Measurements from ENCODE around the gene M1AP.

Gene M1AP

DNA sequence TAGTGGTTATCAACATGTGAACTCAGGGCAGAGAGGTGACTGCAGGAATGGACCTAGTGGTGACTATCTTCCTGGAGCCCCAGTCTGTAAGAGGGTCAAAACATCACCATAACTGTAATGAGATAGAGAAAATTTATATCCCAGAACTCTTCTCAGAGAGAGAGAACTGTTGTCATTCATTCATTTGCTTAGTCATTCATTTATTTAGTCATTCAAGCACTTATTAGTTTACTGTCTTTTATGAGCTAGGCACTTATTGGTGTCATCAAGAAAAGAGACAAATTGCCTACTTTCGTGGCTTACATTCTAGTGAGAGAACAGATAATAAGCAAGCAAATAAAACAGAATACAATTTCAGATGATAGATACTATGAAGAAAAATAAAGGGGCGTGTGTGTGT is 59.5 kb downstream of the M1AP start:
- DNase-seq, result no peak

DNA sequence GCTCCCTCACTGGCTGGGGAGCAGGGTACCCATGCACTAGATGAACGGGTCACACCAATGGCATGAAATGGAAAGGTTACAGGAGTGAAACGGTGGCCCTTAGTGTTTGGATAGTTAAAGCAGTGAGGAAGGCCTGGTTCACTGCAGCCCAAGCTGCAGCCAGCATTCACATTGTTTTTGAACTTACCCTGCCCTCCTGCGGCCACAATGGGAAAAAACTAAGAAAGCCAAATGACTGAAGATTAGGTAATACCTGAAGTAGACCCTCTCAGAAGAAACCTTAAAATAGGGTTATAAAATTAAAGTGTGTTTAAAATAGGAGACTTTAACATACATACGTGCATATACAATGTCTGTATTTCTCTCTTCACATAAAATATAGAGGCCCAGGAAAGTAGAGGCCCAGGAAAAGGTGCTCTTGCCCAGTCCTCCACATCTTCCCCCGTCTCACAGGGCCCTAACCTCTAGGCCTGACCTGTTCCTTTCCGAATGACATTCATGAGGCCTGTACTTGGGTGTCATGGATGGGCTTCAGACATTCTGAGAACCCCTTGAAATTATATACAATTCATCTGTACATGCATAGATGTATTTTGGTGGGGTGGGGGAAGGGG is 60.4 kb downstream of the M1AP start:
- peak; percentile 40 to 65 for DNase-seq

DNA sequence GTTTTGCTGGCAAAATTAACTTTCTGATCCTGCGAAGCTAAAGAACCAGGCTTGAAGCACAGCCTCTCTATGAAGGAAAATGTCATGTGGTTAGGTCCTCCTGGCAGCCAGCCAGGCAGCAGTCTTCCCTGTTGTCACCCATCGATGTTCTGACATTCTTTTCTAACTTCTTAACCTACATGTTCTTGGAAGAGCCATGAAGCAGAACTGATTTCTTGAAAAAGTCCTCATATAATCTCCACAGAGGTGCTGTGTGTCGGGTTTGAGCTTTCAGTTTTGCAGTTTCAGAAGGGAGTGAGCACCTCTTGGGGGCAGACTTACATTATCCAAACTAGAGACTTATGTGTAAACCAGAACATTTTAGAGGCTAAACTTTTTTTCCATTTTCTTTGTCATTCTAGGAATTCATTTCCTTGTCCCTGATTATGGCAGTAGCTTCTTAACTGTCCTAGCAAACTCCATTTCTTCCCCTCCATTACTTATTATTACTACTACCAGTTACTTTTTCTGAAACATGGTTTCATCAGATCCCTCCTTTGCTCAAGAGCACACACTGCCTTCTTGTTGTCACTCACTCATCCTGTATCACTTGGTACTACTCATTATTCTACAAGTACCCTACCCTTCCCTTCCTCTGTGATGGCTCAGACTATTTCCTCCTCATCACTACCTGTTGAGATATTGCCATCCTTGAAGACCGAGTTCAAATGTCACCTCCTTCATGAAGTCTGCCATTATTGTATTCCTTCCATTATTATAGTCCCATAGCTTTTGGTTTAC is 62.5 kb downstream of the M1AP start:
- no peak for DNase-seq

DNA sequence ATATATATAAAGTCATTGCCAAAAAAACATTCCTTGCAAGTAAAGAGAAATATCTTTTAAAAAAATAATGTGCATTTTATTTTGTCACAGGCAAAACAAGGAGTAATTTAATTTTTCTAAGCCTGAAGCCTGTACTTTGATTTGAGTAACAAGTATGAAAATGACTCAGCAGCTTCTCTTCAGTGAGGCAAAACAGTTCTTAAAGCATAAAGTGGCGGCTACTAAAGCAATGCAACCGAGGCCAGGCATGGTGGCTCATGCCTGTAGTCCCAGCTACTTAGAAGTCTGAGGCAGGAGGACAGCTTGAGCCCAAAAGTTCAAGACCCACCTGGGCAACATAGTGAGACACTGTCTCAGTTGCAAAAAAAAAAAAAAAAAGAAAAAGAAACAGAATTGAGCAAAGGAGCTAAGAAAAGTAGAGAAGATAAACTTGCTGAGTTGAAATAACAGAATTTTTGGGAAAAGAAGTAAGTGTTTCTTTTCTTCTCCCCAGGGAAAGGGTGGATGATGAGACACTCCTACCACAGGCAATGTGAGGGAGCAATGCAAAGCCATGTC is 64.0 kb downstream of the M1AP start:
- DNase-seq, result no peak

DNA sequence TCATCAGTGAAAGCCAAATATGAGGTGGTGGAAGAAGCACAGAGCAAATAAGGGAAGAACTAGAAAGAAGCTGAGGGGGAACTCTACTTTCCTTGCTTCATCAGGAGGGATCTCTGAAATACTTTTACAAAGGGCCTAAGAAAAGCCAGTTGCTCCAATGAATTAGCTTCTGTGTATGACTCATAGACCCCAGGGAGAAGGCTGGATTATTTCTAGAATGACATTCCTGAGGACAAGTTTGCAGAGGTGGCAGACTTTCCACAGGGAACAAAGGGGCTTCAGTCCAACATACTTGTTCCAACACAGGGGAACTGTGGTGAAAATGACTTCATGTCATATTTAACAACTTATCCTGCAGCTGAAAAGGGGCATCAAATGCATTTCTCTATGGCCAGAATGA is 64.6 kb downstream of the M1AP start:
- DNase-seq, result no peak

DNA sequence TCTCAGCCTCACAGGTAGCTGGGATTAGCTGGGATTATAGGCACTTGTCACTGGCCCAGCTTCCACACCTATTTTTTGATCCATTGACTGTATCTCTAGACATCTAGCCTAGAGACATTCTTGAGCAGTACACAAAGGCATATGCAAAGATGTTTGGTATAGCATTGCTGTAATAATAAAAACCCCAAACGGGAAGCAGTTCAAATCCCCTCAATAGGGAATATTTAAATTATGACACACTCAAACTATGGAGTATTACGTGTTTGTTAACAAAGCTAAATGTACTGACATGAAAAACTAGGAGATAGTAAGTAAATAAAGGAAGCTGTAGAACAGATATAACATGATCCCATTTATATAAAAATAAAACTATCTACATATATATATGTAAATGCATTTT is 65.9 kb downstream of the M1AP start:
- no peak for DNase-seq

DNA sequence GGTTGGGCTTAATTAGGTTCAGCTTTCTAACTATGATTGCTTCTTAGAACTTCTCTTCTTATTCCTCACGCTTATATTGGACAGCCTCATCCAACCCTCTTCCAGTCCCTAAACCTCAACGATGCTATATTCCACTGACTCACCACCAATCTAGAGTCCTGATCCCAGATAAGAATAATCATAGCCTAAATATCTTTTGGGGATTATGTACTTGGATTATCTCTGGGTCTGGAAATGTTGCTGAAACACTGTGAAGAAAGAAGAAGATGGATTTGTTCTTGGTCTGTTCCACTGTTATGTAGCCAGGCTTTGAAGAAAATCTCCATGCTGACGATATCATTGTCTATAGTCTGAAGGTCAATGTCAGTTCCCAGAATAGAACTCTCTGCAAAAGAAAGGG is 66.7 kb downstream of the M1AP start:
- DNase-seq, result no peak

DNA sequence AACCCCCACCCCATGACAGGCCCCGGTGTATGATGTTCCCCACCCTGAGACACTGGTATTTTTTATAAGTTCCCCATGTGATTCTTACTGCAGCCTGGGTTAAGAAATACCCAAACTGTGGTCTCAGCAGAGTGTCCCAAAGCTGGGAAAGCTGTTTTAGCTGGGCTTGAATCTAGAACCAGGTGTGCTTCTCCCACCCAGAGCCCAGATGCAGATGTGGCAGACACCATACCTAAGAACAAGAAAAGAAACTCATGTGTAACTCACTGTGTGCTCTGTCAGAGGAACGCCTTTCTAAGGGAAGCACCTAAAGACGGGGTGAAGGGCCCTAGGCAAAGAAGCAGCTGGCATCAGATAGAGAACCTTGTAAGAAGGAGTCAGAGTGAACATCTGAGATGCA is 69.7 kb downstream of the M1AP start:
- DNase-seq, result no peak

DNA sequence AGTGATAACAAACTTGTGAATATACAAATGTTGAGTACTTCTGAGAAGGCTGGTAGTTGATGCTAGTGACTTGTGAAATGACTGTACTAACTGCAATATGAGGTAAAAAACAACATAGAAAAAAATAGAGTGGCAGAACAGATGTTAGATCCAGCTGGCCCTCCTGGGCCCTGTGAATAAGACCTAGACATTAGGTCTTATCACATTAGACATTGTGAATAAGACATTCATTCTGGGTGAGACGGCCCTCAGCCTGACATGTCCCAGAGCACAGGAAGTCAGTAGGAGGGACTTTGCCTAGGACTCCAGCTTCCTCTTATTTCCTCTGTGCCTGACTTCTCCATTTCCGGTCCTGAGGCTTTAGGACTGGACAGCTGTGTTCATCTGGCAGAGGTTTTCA is 70.7 kb downstream of the M1AP start:
- no peak for DNase-seq

DNA sequence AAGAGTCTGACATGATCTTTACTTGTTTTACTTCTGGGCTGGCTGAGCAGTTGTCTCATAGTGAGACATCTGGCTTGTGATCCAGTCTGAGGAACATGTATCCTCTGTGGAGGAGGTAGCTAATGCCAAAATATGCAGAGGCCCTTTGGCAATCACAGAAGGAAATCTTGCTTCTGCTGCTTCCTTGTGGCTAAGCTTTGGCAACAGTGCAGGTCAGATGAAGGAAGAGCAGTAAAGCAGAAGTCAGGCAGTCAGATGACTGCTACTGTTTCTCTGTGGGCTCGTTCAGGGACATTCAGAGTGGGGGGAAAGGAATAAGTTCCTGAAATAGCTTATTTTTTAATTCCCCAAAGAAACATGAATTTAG is 71.3 kb downstream of the M1AP start:
- DNase-seq, result peak in 1 of 2 donors; percentile 42

DNA sequence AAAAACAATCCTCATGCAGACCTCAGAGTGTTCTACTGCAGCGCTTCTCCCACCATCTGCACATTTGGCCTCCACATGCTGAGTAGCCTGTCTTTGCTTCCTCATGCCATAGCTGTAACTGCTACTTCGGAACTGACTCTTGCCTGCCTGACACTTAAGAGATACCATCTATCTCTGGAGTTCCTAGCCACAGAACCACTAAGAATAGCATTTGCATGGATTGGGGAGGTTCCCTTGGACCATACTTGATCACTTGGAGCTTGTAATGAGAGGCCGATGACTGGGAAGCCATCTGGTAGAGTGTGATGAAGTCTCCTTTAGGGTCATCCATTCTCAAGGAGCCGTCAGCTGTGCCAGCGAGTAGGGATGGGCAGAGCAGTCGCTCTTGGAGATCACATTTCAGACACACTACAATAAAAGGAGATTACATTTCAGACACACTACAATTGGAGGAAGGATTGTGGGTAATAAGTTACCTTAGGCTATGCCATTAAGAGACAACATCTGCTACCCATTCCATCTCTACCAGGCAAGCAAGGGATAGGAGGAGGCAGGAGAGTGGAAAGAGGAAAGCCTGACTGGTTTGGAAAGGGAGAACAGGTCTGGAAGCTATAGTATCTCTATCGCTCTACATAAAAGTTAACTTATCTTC is 71.8 kb downstream of the M1AP start:
- DNase-seq, result no peak

DNA sequence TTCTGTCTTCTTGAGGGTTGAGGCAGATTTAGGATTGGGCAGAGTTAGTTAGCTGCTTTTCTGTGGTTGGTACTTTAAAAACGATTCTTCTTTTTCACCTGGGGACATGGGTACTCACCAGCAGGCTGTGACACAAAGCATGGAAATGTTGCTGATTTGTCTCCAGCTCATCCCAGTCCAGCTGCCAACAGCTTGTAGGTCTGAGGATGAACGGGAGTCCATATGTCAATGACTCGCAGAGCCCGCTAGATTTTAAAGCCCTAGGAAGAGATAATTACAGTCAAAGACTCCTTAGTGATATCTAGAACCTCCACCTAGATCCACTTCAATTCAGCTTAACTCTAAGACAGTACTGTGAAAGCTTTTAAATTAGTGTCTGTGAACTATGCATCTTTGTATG is 72.8 kb downstream of the M1AP start:
- DNase-seq, result no peak

DNA sequence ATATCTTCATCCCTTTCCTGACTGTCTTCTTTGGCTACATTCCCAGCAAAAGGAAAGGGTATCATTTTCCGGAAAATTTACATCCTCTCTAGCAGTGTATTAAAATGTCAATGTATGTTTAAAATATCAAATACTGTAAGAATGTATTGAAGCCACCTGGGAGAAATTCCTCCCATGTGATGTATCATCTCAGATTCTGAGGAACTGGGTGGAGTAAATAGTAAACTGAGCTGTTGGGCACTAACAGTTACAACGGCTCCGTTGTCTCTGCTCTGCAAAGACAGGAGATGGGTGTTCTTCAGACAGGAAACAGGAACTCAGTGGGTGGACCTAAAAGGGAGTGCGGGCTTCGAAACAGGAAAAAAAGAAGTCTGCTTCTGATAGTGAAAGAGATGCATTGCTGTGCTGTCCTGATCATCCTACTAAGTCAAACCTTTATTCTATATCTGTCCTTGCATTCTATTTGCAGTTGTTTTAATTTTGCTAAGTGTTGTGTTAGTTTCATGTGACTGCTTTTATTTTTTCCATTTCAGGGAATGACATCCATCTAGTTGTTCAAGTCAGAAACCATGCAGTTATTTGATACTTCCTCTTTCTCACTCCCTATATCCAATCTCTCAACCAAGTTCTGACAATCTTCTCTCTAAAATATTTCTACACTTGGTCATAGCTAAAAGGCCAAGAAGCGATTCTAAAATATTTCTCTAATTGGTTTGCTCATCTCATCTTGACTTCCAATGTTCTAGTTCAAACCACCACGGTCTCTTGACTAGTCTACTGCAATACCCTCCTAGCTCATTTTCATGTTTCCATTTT is 74.2 kb downstream of the M1AP start:
- peak in 1 of 2 donors; percentile 15 for DNase-seq

DNA sequence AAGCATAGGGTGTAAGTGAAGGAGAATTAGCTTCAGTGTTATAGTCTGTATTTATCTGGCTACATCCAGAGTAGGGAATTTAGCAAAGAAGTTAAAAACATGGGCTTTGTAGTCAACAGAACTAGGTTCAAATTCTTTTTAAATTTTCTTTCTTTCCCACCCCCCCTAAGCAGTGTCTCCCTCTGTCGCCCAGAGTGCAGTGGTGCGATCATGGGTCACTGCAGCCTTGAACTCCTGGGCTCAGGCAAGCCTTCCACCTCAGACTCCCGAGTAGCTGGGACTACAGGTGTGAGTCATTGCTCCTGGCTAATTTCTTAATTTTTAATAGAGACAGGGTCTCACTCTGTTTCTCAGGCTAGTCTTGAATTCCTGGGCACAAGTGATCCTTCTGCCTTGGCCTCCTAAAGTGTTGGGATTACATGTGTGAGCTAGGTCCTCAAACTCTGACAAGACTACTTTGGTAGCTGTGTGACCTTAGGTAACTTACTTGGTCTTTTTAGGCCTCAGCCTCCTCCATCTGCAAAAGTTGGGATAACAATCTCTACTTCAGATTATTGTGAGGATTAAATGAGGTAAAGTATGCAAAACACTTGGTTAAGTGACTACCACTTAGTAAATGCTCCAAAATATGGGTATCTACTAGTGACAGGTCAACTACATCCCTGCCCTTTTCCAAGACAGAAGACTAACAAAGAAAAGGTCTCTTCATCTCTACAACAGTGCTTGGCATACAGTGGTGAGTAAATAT is 75.8 kb downstream of the M1AP start:
- DNase-seq, result no peak

DNA sequence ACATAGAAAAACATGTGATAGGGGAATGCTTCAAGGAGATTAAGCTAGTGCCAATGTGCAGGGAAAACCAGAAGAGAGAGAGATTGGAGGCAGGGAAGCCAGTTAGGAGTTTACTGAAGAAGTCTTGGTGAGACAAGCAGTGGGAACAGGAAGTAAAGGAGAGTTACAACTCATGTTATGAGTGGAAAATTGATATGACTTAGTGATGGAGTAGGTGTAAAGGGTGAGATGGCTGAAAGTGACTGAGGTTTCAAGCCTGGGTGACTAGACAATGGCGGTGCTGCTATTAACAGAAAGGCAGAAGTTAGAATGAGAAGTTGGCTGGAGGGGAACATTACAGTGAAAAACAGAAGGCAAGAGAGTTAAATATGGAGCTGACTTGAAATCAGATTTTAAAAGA is 77.1 kb downstream of the M1AP start:
- DNase-seq, result no peak

DNA sequence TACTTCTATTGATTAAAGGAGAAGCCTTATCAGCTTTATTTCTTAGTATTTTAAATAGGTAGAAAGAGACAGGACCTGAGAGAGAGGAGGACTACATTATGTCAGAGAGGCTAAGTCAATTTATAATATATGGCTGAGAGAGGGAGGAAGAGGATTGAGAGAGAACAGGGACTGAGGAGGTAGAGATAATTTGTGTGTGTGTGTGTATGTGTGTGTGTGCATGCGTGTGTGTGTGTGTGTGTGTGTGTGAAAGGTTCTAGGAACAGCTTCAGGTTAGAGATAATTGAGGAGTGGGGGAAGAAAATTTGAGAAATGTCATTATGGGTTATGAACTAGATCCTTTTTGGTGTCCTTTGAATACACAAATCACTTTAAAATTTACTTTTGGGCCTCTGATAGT is 78.4 kb downstream of the M1AP start:
- no peak for DNase-seq

DNA sequence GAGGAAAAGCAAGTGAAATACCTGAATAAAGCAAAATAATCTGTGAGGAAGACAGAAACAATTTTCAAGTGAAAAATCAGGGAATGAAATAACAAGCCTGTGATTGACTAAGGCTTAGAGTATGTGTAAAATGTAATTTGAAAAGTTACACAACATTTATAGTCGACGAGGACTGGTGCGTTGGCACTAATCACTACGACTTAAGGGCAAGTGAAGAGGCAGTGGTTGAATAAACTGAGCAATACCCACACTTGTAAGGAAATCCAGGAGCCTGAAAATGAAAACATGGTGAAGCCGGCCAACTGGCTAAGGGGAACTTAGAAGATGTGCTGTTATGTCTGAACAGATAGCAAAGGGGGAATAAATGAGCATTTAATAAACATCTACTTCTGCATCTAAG is 80.2 kb downstream of the M1AP start:
- DNase-seq, result no peak

DNA sequence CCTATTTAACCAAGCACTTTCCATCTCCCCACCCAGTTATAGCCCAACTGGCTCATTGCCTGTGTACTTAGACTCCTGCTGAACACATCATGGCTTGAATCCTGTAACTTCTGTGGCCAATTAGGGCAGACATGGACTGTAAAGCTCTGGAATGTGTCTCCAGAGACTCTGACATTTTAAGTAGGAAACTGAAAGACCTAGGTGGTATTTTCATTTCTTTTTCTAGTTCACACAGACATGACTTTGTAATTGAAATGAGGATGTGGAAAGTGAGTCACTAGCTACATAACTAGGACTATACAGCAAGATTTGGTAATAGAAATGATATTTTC is 81.4 kb downstream of the M1AP start:
- no peak for DNase-seq

DNA sequence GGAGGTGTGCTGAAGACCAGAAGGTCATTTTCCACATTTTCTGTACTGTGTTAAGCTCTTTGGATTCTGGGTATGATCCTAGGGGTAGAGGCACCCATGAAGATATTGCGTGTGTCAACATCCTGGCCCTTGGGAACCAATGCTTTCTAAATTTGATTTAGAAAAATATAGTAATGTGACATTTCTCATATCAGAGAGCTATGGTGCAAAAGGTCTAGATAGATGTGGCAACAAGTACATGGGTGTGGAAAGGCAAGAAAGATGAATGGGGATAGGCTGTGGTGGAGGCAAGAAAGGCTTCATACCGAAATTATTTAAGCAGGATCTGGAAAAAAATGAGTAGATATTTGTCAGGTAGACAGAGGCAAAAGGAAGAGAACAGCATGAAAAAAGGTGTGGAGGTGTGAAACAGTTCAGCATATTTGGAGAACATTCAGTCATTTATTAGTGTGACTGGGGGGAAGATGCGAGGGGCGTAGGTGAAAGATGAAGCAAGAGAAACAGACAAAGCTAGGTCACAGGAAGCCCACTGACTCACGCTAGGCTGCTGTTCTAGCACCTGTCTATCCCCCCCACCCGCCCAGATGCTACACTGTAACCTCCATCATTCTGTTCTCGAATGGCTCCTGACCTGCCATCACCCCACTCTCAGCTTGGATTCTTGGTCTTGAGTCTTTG is 81.9 kb downstream of the M1AP start:
- no peak for DNase-seq

DNA sequence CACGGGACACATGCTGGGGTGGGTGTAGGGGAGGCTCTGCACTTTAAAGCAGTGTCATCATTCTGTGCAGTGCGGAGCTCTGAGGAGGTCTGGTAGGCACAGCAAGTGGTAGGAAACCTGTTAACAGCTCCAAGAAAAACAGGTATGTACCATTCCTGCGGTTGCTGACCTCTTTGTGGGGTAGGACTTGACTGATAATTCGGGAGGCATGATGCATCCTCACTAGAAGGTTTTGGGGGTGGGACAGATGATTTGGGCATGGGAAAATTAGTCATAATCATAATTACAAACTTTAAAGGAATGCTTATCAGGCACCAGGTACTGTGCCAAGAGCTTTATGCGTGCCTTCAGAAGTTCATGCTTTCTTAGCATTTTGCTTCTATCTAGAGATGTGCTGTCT is 83.9 kb downstream of the M1AP start:
- DNase-seq, result no peak

DNA sequence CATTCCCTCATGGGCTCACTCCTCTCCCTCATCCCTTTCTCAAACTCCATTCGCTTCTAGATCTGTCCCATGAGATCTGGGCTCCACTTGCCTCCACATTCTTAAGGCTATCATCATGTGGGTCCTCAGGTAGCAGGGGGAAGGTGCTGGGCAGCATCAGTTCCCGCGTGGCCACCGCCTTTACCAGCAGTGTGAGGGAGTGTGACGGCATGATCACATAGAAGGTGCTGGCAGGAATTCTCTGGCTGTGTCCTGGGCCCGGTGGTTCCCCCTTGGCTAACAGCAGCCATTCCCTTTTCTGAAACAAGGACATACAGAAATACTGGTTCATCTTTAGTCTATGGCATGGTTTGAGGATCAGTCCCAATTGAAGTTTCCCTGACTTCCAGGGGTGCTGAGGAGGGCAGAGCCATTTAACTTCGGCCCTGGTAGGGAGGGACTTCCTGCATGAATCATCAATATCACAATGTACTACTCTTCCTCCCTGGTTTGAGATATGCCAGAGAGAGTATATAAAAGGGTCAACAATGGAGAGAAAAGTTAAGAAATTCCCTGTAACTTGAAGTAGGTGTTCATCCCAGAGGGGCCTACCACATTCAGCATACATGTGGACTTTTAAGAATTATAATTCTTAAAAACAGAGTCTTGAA is 85.9 kb downstream of the M1AP start:
- DNase-seq, result no peak

All from hippocampal formation (tissue), 2 donors.